Right lobe of liver (tissue), 6 donors: ENCODE results near the gene C4orf50. TPM values are rescaled to one million over a fixed set of nuclear protein-coding genes. Genes with fewer than 3 reads are reported as not detected.
"Not testable (repeated sequence)": the region's sequence is repeated elsewhere in the genome, so short reads cannot be mapped to it uniquely, and the experiment has no call there.

Experiments
- ATAC-seq, 4 donors: fragments of 200-7000 bp; cut with Tn5 transposase; one replicate each; pipeline ENCODE4 v1.9.1; 2020; ENCODE audit warnings: mild to moderate bottlenecking in 4 of 4, moderate library complexity in 4 of 4
- DNase-seq, 3 donors: peaks; one replicate each; pipeline ENCODE4 v3.0.0-alpha.2; 2020
- H3K27ac ChIP-seq, 3 donors: fragments of 200-600 bp; one replicate each; pipeline ENCODE4 v1.8.0; 2022
- H3K27me3 ChIP-seq, 2 donors: fragments of 200-600 bp; one replicate each; pipeline ENCODE4 v1.8.0; 2022
- H3K36me3 ChIP-seq, 4 donors: fragments of 200-600 bp; sonication (generic) in 1 of 4; one replicate each; pipeline versions ENCODE4 v1.5.1 to v1.8.0; 2017 to 2022; ENCODE audit warnings: control low read depth in 1 of 4
- H3K4me1 ChIP-seq, 4 donors: fragments of 200-600 bp; sonication (generic) in 1 of 4; one replicate each; pipeline versions ENCODE4 v1.5.1 to v1.8.0; 2017 to 2022; ENCODE audit warnings: control low read depth in 1 of 4
- H3K4me3 ChIP-seq, 3 donors: fragments of 200-600 bp; one replicate each; pipeline ENCODE4 v1.8.0; 2022
- H3K9me3 ChIP-seq, 4 donors: fragments of 200-600 bp; sonication (generic) in 1 of 4; one replicate each; pipeline versions ENCODE4 v1.5.1 to v1.8.0; 2017 to 2022; ENCODE audit warnings: control low read depth in 1 of 4
- CTCF ChIP-seq, 4 donors: fragments of 200-600 bp in 3 of 4; fragments of 450-650 bp in 1 of 4; IDR thresholded peaks; one replicate each; pipeline versions ENCODE4 v1.5.1 to v1.8.0; 2016 to 2022; ENCODE audit warnings: antibody characterized with exemption in 4 of 4, mild to moderate bottlenecking in 2 of 4
- POLR2A ChIP-seq: fragments of 450-650 bp; IDR thresholded peaks from one replicate; pipeline ENCODE4 v1.6.1; 2017; ENCODE audit warnings: antibody characterized with exemption, mild to moderate bottlenecking
- WGBS: methylation state at CpG from one replicate; pipeline ENCODE4 v1.1.6; 2018; ENCODE audit warnings: low coverage, low lambda C conversion rate; ENCODE audit not compliant: insufficient coverage; ENCODE audit errors: missing lambda C conversion rate; 5-methylcytosine and 5-hydroxymethylcytosine counted together
- intact Hi-C, 2 donors: fragments of 100-400 bp; cut with DNase I; formaldehyde crosslinking; loops; one replicate each; pipeline versions ENCODE4 v1.11.2 to v1.14.1; 2022
- total RNA-seq, 6 experiments: library from RNA; depleted of rRNA in 2 of 6; stranded (reverse); fragments of >200 nt in 2 of 6; fragmentation: NEBNext Ultra II Directional in 3 of 6; extraction: Animal tissue kit (Norgen Biotek cat#: 25700) in 3 of 6; gene quantifications; one replicate each; pipeline versions ENCODE4 v1.1.0 to v1.2.4, GENCODE V29; 2016 to 2023
- donor health status: DM: no; HTN: yes; CAD: no.
- donor health status: DM: no; HTN: no; CAD: no.
- donor health status: DM: no; HTN: no; CAD: no.
- donor health status: DM: no; HTN: yes; CAD: no.
- donor health status: DM: no; HTN: yes; CAD: no.

C4orf50 gene
- total RNA-seq, 6 experiments from 2014 or later = under 0.01 to 0.06 TPM; not detected in 4

- H3K4me1 ChIP-seq = no peaks in the 10 kb centered on the region
- TF ChIP-seq POLR2A = no peak
- no peak for TF ChIP-seq CTCF (IDR thresholded peaks at IDR 0.05)
- intact Hi-C loops = no loop called here
- no peaks in the 10 kb centered on the region for H3K27me3 ChIP-seq
- ATAC-seq = no peak
- H3K9me3 ChIP-seq = no peaks in the 10 kb centered on the region
- no peak overlapping the region for H3K27ac ChIP-seq
- WGBS = 52% methylated on average over 5 of the region's 11 CpGs
- DNase-seq = no peak
- H3K4me3 ChIP-seq = no peak overlapping the region
- no peaks in the 10 kb centered on the region for H3K36me3 ChIP-seq
Measured at GRCh38 chr4:5954056-5954760, 64.0 kb downstream of the C4orf50 start.

GRCh38 chr4:5952975-5953951 is 65.0 kb downstream of the C4orf50 start:
- H3K4me3 ChIP-seq = no peak overlapping the region
- H3K27me3 ChIP-seq = no peaks in the 10 kb centered on the region
- intact Hi-C loops = no loop called here
- H3K27ac ChIP-seq = no peak overlapping the region
- no peak for DNase-seq
- no peaks in the 10 kb centered on the region for H3K36me3 ChIP-seq
- no peaks in the 10 kb centered on the region for H3K4me1 ChIP-seq
- WGBS = 62% methylated on average over 5 of the region's 13 CpGs
- no peaks in the 10 kb centered on the region for H3K9me3 ChIP-seq
- TF ChIP-seq CTCF (IDR thresholded peaks at IDR 0.05) (no peak), POLR2A (no peak)
- no peak for ATAC-seq

- Histone ChIP-seq H3K4me3 (no peak overlapping the region), H3K36me3 (no peaks in the 10 kb centered on the region), H3K27me3 (no peaks in the 10 kb centered on the region), H3K27ac (no peak overlapping the region), H3K9me3 (no peaks in the 10 kb centered on the region), H3K4me1 (no peaks in the 10 kb centered on the region)
- no peak for TF ChIP-seq CTCF (IDR thresholded peaks at IDR 0.05)
- DNase-seq (no peak), ATAC-seq (no peak)
- 54% methylated on average over 17 of the region's 22 CpGs for WGBS
- intact Hi-C loops = no loop called here
Measured at GRCh38 chr4:5952286-5952974, 65.8 kb downstream of the C4orf50 start.

- H3K9me3 ChIP-seq, H3K36me3 ChIP-seq, H3K27me3 ChIP-seq, ATAC-seq, H3K27ac ChIP-seq, intact Hi-C loops, H3K4me3 ChIP-seq, H3K4me1 ChIP-seq, DNase-seq: not testable (repeated sequence)
- WGBS = 50% methylated on average over 6 of the region's 6 CpGs
Measured at GRCh38 chr4:5946653-5947052, 71.6 kb downstream of the C4orf50 start.
